Stimulated activated CD8-positive, alpha-beta memory T cell treated with anti-CD3 and anti-CD28 coated beads, Interleukin-12 subunit alpha, Interleukin-12 subunit beta, amount 100 ng/mL, for 24 hours (primary cell): ENCODE results near the gene USP25.

Experiments used
- DNase-seq: peaks from one replicate; pipeline ENCODE4 v3.0.0-alpha.2; 2020; ENCODE audit errors: extremely low read depth

USP25 gene

DNA sequence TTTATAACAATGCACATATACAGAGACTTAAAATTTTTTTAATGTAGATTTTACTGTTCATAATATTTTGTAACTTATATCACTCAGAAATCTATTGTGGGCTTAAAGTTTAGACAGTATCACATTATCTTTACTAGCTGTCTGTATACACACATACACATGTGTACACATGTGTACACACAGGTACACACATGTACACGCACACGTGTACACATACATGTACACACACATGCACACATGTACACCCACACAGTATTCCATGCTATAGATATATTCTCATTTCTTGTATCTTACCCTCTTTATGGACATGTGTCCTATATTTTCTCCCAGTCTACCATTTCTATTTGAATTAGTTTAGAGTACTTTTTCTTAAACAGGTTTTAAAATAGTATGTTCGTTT lies 123.3 kb downstream of the USP25 start:
- DNase-seq, result no peak

DNA sequence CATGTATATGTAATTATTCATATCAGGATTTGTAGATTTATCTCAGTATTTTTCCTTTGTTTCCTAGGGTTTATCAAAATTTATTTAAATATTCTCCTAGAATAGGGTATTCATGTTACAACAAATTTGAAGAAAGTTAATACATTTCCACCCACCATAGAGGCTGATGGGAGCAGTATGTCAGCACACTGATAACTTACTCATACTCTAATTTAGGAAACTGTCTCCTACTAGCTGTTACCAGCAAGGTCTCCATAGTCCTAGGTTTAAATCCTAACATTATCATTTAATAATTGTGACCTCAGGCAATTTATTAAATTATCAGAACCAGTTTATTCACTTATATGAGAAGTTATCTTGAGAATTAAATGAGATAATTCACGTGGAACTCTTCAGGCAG lies 127.0 kb downstream of the USP25 start:
- no peak for DNase-seq

DNA sequence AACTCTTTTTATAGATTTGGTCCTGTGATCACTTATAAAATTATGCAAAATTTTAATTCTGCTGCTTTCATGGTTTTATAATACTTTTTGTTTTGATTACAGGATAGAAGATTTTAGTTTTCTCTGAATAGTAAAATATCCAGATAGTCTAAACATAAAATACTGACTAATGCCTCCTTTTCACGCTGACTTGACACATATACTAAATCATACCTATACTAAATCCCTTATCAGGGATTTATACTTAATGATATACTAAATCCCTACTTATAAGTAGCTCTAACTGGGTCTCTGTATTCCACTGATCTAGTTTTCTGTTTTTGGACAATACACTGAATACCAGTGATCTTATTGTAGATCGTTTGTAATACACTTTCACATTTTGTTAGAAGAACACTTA lies 128.0 kb downstream of the USP25 start:
- DNase-seq, result no peak

DNA sequence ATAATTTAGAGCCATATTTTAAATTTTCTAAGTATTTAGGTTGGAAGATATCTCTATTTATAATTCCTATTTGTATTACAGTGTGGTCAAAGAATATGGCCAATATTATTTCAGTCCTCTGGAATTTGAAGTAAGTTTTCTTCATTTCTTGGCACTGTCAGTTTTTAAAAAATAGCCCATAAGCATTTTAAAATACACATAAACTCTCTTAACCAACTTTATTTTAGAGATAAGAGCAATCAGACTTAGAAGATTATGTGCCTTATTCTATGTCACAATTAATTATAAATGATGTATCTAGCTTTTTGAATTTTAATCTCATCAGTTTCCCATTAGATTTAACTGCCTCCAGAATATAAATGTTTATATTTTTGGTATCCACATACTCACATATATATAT lies 130.8 kb downstream of the USP25 start:
- DNase-seq, result no peak

DNA sequence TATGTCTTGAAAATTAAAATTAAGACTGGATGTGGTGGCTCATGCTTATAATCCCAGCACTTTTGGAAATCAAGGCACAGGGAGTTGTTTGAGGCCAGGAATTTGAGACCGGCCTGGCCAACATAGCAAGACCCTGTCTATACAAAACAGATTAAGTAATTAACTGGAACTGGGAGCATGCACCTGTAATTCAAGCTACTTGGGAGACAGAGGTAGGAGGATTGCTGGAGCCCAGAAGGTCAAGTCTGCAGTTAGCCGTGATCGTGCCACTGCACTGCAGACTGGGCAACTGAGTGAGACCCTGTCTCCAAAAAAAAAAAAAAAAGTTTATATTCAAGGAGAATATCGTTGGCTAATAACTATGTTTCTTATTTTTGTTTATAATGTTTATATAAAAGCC lies 139.2 kb downstream of the USP25 start:
- DNase-seq, result no peak

DNA sequence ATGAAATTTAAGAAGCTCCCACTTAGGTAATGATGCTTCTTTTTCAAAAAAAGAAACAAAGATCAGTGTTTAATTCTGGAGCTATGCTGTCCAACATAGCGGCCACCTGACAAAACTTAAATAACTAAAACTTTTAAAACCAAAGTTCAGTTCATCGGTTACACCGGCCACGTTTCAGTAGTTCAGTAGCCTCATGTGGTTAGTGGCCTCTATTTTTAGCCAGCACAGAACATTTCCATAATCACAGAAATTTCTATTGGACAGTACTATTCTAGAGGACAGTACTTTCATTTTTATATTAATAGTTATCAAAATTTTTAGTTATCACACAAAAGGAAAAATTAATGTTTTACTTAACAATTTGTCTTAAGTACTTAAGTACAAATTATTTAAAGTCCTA lies 141.0 kb downstream of the USP25 start:
- no peak for DNase-seq

DNA sequence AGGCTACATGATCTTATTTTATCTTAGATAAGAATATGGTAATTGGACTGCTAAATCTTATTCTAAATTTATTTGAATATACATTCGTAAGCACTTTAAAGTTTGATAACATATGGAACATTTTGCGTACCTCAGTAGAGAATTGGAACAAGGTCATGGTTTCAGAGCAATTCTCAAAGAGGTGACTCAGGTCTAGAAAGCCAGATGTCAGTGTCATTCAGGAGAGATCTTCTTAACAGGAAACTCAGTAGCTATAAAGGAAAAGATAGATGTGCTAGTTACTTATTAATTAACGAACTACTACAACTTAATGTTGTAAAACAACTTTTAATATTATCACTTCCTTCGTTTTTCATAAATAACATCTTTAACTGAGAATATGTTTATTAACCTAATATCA lies 142.5 kb downstream of the USP25 start:
- DNase-seq, result no peak

DNA sequence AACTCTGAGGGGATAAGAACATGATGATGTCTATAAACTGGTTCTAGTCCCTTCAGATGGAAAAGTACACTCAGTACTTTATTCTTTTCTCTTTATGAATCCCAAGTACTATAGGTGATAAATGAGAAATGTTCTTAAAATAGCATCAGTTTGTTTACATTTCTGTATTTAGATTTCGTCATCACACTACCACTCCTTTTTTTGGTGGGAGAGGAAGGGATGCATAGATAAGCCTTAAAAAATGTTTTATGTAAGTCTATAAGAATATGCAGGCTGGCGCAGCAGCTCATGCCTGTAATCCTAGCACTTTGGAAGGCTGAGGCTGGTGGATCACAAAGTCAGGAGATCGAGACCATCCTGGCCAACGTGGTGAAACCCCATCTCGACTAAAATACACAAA lies 144.8 kb downstream of the USP25 start:
- DNase-seq, result no peak

DNA sequence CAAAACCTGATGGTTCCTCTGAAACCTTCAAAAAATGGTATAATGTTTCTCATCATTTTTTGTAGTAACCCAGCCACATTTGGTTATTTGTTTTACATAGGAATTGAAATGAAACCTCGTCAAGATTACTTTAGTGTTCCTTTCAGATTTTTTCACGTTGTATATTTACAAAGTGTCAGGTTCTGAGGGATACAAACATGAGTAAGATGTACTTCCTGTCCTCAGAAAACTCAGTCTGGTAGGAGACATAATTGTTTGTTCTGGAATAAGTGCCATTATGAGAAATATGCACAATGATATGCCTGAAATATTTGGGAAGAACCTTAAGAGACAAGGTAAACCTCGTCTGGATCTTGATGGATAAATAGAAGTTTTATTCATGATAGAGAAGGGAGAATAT lies 145.5 kb downstream of the USP25 start:
- no peak for DNase-seq

DNA sequence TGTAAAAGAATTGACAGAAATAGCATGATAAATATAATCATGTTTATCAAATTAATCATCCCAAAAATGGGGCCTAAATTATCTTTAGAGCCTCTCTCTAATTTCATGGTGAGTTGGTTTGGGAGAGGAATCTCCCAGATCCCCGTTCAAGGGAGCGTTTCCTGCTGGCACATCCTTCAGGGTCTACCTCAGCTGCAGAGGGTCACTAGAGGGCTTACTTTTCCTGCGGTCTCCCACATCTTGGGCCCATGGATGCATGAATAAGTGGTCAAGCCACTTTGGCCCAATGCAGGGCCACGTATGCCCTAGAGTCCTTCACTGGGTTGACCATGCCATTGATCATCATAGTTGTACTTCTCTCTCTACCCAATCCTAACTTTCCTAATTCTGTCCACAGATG lies 164.1 kb downstream of the USP25 start:
- no peak for DNase-seq

DNA sequence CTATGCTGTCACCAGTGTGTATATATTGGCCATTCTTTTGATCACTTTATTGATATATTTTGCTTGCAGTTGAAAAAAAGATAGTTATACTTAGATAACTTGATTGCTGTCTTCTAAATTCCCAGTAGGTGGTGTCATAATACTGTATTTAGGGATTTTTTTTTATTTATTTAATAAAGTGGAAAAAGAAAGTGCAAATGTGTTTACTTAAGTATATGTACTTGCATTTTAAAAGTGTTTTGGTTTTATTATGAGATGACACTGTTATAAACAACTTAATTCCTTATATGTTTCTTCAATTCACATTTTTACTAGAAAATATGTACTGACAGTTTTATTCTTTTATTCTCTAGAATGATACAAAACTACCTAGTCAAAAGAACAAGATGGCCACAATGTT lies 164.8 kb downstream of the USP25 start:
- no peak for DNase-seq

DNA sequence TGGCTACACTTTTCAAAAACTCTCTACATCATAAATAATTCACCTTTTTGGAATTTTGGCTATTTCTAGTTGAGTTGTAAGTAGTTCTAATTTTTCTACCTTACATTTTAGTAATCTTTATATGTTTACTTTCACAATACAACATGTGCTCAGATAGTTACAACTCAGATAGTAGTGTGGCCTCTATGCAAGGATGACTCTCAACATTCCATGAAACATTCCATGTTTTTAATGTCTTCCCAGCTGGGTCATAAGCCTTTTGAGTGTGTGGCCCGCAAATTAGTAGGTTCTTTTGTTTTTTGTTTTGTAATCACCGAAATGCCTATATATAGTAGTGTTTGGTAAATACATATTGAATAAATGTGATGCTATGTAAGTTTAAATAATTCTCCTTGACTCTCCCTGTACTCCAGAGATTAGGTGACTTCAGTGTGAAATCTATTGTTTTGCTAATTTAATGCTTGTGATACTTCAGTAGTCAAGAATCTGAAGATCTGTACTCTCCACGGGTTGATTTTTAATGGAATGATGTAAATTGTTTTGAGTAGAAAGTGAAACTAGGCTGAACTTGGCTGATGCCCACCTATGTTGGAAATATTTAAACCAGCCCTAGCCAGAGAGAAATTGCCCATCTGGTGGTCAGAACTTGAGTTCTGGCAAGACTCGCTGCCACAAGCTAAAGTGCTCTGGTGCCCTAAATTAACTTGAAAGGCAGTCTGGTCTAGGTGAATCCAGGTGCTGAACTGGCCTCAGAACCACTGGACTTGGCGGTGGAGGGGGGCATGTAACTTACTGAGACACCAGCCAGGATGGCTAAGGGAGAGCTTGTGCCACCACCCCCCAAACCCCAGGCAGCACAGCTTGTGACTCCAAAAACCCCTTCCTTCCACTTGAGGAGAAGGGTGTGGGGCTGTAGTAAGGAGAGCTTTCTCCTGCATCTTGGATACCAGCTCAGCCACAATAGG lies 165.6 kb downstream of the USP25 start:
- no peak for DNase-seq

DNA sequence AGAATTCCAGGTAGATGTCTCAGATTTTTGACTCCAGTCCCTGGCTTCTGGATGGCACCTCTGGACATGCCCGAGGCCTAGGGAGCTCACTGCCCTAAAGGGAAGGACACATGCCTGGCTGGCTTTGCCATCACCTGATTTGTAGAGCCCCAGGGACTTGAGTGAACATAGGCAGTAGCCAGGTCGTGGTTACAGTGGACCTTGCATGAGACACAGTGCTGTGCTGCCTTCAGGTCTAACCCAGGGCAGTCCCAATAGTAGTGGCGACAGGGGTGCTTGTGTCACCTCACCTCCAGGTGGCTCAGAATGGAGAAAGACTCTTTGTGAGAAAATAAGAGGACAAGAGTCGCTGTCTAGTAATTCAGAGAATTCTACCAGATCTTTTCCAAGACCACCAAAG lies 166.7 kb downstream of the USP25 start:
- DNase-seq, result no peak

DNA sequence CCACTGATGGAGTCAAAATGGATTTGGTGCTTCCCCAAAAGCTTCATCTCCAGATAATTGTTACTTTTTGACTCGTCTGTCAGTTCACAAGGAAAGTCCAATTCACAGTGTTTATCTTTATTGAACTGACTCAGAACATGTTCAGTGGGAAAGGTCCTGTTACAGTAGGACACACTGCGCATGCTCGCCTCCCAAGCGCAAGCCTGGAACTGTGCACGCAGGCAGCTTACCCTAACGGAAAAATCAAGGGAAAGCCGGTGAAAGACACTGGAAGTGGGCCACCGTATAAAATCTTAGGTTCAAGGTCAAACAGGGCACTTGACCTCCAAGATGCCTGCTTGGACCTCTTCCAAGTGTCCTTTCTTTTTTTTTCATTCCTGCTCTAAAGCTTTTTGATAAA lies 174.6 kb downstream of the USP25 start:
- DNase-seq, result no peak

DNA sequence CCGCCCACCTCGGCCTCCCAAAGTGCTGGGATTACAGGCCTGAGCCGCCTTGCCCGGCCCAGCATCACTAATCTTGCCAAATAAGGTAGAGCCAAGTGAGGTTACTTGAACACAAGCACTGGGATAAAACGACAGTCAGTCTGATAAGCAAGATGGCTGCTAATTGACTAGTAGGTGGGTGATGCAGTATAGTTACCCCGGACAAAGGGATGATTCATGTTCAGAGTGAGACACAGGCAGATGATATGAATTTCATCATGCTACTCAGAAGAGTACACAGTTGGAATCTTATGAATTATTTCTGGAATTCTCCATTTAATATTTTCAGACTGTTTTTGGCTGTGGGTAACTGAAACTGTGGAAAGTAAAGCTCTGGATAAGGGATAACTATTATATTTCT lies 178.4 kb downstream of the USP25 start:
- DNase-seq, result no peak

DNA sequence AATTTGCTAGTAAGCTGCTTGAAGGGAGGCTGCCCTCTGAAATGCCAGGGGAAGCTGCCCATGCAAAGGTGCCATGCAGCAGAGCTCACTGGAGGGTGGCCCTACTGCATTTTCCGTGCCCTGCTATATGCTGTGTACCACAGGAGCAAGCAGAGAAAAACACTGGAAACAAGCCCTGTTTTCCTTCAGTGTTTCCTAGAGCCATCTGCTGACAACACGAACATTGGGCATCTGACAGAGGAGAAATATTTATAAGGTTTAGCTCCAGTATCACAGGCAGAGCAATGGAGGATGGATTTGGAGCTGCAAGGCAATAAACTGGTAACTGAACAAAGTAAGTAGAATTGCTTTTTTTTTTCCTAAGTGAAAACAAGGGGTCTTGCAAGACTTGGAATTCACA lies 198.4 kb downstream of the USP25 start:
- no peak for DNase-seq

DNA sequence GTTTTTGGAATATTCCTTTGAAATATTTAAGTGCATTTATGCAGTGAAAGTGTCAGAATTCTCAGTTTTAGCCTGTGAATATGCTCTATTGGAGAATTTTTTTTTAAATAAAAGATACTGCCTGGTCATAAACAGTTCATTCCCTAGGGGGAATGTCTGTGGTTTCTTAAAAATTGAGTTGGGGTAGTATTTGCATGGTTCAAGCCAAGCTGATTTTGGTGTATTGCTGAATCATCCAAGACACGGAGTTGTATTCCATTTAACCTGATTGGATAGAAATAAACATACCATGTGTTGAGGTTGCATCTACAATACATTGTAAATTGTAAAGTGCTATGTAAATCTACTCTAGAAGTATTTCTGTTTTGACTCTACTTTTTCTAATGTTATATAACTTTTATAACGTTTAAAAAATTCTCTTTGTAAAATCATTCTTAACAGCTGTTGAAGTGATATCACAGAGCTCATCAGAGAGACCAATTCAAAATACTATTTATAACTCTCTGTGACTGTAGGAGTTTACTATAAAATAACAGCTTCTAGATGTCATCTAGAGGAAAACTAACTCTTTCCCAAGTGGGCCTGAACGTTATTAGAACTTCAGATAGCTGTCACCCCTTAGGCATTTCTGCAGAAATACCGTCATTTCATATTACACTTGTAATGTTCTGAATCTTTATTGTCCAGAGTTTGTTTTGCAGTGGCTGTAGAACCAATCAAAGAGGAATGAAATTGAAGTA lies 199.1 kb downstream of the USP25 start:
- DNase-seq, result no peak

DNA sequence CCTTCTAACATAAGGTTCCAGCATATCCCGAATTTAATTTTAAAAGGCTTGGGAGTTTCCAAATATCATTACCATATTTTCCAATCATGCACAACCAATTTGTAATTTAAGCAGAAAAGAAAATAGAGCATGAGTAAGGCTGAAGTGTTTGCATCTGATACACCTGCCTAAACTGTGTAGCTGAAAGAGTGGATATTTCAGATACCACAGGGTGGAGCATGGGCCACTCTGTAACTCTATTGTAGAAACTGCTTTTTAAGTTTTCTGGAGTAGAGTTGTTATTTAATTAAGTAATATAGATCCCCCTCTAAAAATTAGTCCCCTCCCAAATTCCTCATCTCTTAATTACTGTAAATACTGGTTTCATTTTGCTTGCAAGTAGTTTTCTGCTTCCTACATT lies 199.8 kb downstream of the USP25 start:
- no peak for DNase-seq
